HCT116 (cell line): Measurements from ENCODE around the gene HOXD8. TPM values are rescaled to one million over a fixed set of nuclear protein-coding genes. Genes with fewer than 3 reads are reported as not detected.

Experiments
- ATAC-seq: fragments of 200-7000 bp; cut with Tn5 transposase; 2 replicates; pipeline ENCODE4 v1.9.1; 2020; ENCODE audit warnings: mild to moderate bottlenecking, moderate library complexity
- BruUV-seq: library from RNA; stranded (reverse); fragments of 400-500 nt; replicated peaks from 2 replicates; lab custom pipeline; 2021; lab: Mats Ljungman, UMichigan
- CTCF ChIA-PET: fragments of 300-600 bp; sonication (Branson Sonifier 250); formaldehyde crosslinking; loops from one replicate; lab custom pipeline; 2021; ENCODE audit warnings: antibody characterized with exemption; lab: Charles Lee
- POLR2A ChIA-PET: fragments of 300-600, 350-600 bp; sonication (Branson Sonifier 250); formaldehyde crosslinking; loops from one replicate; lab custom pipeline; 2021; ENCODE audit warnings: antibody characterized with exemption; lab: Charles Lee
- RAD21 ChIA-PET, 2 experiments: fragments of 300-600 bp; sonication (Branson Sonifier 250); formaldehyde crosslinking; loops; one replicate each; lab custom pipeline; 2023; ENCODE audit warnings: low total read pairs in 2 of 2; ENCODE audit not compliant: uncharacterized antibody in 2 of 2, unreplicated experiment in 2 of 2, low non-redundant PET in 1 of 2; lab: Charles Lee
- DNase-seq: peaks from one replicate; pipeline ENCODE4 v3.0.0-alpha.2; 2010; ENCODE audit warnings: low read depth, low spot score
- H2AFZ ChIP-seq: fragments of 200-600 bp; shearing (Covaris generic), sonication (generic); 2 replicates; pipeline ENCODE4 v1.6.1; 2017; ENCODE audit warnings: low read depth, mixed run types, mixed read lengths, antibody characterized with exemption, low read length; ENCODE audit not compliant: poor library complexity, severe bottlenecking
- H3K27ac ChIP-seq: 2 replicates; pipeline ENCODE4 v1.5.1; 2012; ENCODE audit warnings: low read depth, low read length
- H3K27me3 ChIP-seq: fragments of 200-600 bp; sonication (generic); 2 replicates; pipeline ENCODE4 v1.6.1; 2016; ENCODE audit warnings: mixed run types, low read length, mixed read lengths; ENCODE audit not compliant: insufficient read depth
- H3K36me3 ChIP-seq, 2 experiments: fragments of 200-500 bp in 1 of 2; fragments of 200-600 bp in 1 of 2; sonication (Bioruptor generic) in 1 of 2; sonication (generic) in 1 of 2; 2 replicates each; pipeline versions ENCODE4 v1.5.1 to v1.6.1; 2014 to 2016; ENCODE audit warnings: low read length in 2 of 2, inconsistent platforms in 1 of 2, mixed read lengths in 1 of 2, mixed run types in 1 of 2; ENCODE audit not compliant: insufficient read depth in 2 of 2, control insufficient read depth in 1 of 2
- H3K4me1 ChIP-seq, 2 experiments: fragments of 200-600 bp in 1 of 2; sonication (generic) in 1 of 2; 2 replicates each; pipeline versions ENCODE4 v1.5.1 to v1.6.1; 2012 to 2017; ENCODE audit warnings: low read length in 2 of 2, inconsistent platforms in 1 of 2, mild to moderate bottlenecking in 1 of 2, mixed read lengths in 1 of 2, mixed run types in 1 of 2, moderate library complexity in 1 of 2; ENCODE audit not compliant: insufficient read depth in 2 of 2, control insufficient read depth in 1 of 2
- H3K4me2 ChIP-seq: fragments of 200-600 bp; sonication (generic); 2 replicates; pipeline ENCODE4 v1.6.1; 2017; ENCODE audit warnings: mixed run types, low read length, mixed read lengths
- H3K4me3 ChIP-seq, 2 experiments: fragments of 200-600 bp in 1 of 2; sonication (generic) in 1 of 2; replicated peaks in 1 of 2; 2 replicates each; pipeline ENCODE4 v1.5.1; 2011 to 2016; ENCODE audit warnings: low read length in 2 of 2, control low read depth in 1 of 2, low read depth in 1 of 2, mild to moderate bottlenecking in 1 of 2, mixed read lengths in 1 of 2, mixed run types in 1 of 2
- H3K79me2 ChIP-seq: fragments of 200-600 bp; sonication (generic); 2 replicates; pipeline ENCODE4 v1.6.1; 2017; ENCODE audit warnings: mild to moderate bottlenecking, mixed run types, low read length, moderate library complexity, mixed read lengths; ENCODE audit not compliant: insufficient read depth
- H3K9ac ChIP-seq: fragments of 200-600 bp; sonication (generic); 2 replicates; pipeline ENCODE4 v1.6.1; 2016; ENCODE audit warnings: low read length, mixed read lengths
- H3K9me2 ChIP-seq: fragments of 200-600 bp; sonication (generic), shearing (Covaris generic); 2 replicates; pipeline ENCODE4 v1.6.1; 2017; ENCODE audit warnings: mixed run types, mild to moderate bottlenecking, moderate library complexity; ENCODE audit not compliant: insufficient read depth
- H3K9me3 ChIP-seq, 2 experiments: fragments of 200-500 bp in 1 of 2; fragments of 200-600 bp in 1 of 2; sonication (Bioruptor generic) in 1 of 2; sonication (generic) in 1 of 2; 2 replicates each; pipeline ENCODE4 v1.6.1; 2014 to 2017; ENCODE audit warnings: low read length in 2 of 2, mixed read lengths in 2 of 2, inconsistent platforms in 1 of 2, low read depth in 1 of 2, mild to moderate bottlenecking in 1 of 2, mixed run types in 1 of 2, moderate library complexity in 1 of 2; ENCODE audit not compliant: control insufficient read depth in 1 of 2, insufficient read depth in 1 of 2
- H4K20me1 ChIP-seq: fragments of 200-600 bp; sonication (generic), shearing (Covaris generic); 2 replicates; pipeline ENCODE4 v1.6.1; 2017; ENCODE audit warnings: mixed run types, mild to moderate bottlenecking, moderate library complexity; ENCODE audit not compliant: insufficient read depth
- CEBPB ChIP-seq: IDR thresholded peaks from 2 replicates; pipeline ENCODE4 v1.6.1; 2012; ENCODE audit warnings: low read depth
- EGR1 ChIP-seq: IDR thresholded peaks from 2 replicates; pipeline ENCODE4 v1.6.1; 2012; ENCODE audit warnings: low read depth
- EZH2phosphoT487 ChIP-seq: fragments of 200-600 bp; IDR thresholded peaks from 2 replicates; pipeline ENCODE4 v1.6.1; 2018; ENCODE audit warnings: antibody characterized with exemption, borderline replicate concordance
- FOSL1 ChIP-seq: IDR thresholded peaks from 2 replicates; pipeline ENCODE4 v1.6.1; 2012; ENCODE audit warnings: low read depth
- JUND ChIP-seq: IDR thresholded peaks from 2 replicates; pipeline ENCODE4 v1.6.1; 2012
- POLR2A ChIP-seq: IDR thresholded peaks from 2 replicates; pipeline ENCODE4 v1.7.0; 2011; ENCODE audit warnings: borderline replicate concordance; ENCODE audit not compliant: insufficient read depth, insufficient read length; ENCODE audit errors: extremely low read depth
- POLR2AphosphoS5 ChIP-seq: IDR thresholded peaks from 2 replicates; pipeline ENCODE4 v1.6.1; 2011; ENCODE audit warnings: mild to moderate bottlenecking, low read depth, low read length, moderate library complexity
- RAD21 ChIP-seq: IDR thresholded peaks from 2 replicates; pipeline ENCODE4 v1.6.1; 2012; ENCODE audit warnings: low read depth, mild to moderate bottlenecking
- SIN3A ChIP-seq: IDR thresholded peaks from 2 replicates; pipeline ENCODE4 v1.6.1; 2012; ENCODE audit warnings: low read depth
- TCF7L2 ChIP-seq: IDR thresholded peaks from 2 replicates; pipeline ENCODE4 v1.7.0; 2011; ENCODE audit warnings: borderline replicate concordance, inconsistent platforms; ENCODE audit not compliant: insufficient read depth, insufficient read length; ENCODE audit errors: extremely low read depth
- ZFX ChIP-seq: fragments of 450-650 bp; IDR thresholded peaks from 2 replicates; pipeline ENCODE4 v1.6.1; 2017
- intact Hi-C: fragments of 100-400 bp; cut with micrococcal nuclease; formaldehyde crosslinking; loops from 2 replicates; pipeline ENCODE4 v1.10.0; 2022
- total RNA-seq: library from RNA; stranded (reverse); gene quantifications from one replicate; pipeline ENCODE4 v1.2.1, GENCODE V29; 2021; ENCODE audit not compliant: unreplicated experiment
- TF ChIP-seq, protein P1 (sequence below): IDR thresholded peaks from 2 replicates; pipeline ENCODE4 v1.6.1; 2012; ENCODE audit warnings: low read depth
- TF ChIP-seq, protein P2 (sequence below): IDR thresholded peaks from 2 replicates; pipeline ENCODE4 v1.6.1; 2011; ENCODE audit warnings: mild to moderate bottlenecking, low read length, moderate library complexity; ENCODE audit not compliant: insufficient replicate concordance; ENCODE audit errors: extremely low read depth
- TF ChIP-seq, protein P3 (sequence below), 3 experiments: fragments of 200-600 bp in 1 of 3; sonication (generic) in 1 of 3; IDR thresholded peaks in 2 of 3; conservative IDR thresholded peaks in 1 of 3; 2 replicates each; pipeline ENCODE4 v1.5.1; 2012 to 2017; ENCODE audit warnings: low read depth in 2 of 3, low read length in 2 of 3, antibody characterized with exemption in 1 of 3, borderline replicate concordance in 1 of 3, control low read depth in 1 of 3, mild to moderate bottlenecking in 1 of 3, mixed read lengths in 1 of 3, mixed run types in 1 of 3, moderate library complexity in 1 of 3; ENCODE audit not compliant: insufficient read depth in 1 of 3

Gene HOXD8
- total RNA-seq, 1 experiment from 2014 or later, result 6.0 TPM

DNA sequence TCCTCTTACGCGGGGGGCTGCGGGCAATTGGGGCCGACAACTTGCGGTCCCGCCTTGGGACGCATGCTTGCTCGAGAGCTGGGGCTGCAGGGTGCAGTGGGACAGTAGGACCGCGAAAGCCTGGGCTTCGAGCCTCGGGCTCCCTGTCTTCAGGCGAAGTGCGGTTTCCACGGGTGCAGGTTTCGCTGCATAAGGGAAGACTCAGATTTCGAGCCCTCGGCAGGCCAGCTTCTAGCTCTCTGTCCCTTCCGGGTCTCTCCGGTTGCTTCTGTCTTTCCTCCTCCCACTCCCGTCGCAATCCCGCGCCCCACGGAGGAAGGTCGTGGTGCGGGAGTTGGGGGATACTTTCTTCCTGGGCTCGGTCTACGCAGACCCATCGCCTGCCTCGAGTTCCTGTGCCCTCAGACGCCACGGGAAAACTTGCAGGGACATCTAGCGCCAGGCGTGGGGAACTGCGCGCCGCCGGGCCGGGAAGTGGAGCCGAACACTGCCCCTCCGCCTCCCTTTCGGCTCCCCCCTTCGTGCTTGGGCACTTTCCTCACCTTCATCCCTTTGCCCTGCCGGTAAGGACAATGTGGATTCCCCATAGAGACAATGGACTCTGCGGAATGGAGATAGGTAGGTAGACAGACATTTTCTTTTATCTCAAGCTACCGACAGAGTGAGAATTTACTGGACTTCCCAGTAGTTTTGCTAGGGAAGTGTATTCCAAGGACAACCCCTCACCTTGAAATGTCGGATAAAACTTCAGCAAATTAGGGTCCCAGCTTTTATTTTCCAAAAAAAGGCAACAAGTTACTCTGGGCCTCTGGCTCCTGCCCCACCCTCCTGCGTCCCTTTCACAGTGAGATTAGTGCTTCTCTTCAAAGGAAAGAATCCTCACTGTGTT is 41.2 kb upstream of the HOXD8 start (continued):
- TF ChIP-seq, protein P1, sequence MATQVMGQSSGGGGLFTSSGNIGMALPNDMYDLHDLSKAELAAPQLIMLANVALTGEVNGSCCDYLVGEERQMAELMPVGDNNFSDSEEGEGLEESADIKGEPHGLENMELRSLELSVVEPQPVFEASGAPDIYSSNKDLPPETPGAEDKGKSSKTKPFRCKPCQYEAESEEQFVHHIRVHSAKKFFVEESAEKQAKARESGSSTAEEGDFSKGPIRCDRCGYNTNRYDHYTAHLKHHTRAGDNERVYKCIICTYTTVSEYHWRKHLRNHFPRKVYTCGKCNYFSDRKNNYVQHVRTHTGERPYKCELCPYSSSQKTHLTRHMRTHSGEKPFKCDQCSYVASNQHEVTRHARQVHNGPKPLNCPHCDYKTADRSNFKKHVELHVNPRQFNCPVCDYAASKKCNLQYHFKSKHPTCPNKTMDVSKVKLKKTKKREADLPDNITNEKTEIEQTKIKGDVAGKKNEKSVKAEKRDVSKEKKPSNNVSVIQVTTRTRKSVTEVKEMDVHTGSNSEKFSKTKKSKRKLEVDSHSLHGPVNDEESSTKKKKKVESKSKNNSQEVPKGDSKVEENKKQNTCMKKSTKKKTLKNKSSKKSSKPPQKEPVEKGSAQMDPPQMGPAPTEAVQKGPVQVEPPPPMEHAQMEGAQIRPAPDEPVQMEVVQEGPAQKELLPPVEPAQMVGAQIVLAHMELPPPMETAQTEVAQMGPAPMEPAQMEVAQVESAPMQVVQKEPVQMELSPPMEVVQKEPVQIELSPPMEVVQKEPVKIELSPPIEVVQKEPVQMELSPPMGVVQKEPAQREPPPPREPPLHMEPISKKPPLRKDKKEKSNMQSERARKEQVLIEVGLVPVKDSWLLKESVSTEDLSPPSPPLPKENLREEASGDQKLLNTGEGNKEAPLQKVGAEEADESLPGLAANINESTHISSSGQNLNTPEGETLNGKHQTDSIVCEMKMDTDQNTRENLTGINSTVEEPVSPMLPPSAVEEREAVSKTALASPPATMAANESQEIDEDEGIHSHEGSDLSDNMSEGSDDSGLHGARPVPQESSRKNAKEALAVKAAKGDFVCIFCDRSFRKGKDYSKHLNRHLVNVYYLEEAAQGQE, result no peak
- TF ChIP-seq EZH2phosphoT487 (no peak), POLR2A (no peak), TCF7L2 (no peak), RAD21 (peak; percentile 64)

DNA sequence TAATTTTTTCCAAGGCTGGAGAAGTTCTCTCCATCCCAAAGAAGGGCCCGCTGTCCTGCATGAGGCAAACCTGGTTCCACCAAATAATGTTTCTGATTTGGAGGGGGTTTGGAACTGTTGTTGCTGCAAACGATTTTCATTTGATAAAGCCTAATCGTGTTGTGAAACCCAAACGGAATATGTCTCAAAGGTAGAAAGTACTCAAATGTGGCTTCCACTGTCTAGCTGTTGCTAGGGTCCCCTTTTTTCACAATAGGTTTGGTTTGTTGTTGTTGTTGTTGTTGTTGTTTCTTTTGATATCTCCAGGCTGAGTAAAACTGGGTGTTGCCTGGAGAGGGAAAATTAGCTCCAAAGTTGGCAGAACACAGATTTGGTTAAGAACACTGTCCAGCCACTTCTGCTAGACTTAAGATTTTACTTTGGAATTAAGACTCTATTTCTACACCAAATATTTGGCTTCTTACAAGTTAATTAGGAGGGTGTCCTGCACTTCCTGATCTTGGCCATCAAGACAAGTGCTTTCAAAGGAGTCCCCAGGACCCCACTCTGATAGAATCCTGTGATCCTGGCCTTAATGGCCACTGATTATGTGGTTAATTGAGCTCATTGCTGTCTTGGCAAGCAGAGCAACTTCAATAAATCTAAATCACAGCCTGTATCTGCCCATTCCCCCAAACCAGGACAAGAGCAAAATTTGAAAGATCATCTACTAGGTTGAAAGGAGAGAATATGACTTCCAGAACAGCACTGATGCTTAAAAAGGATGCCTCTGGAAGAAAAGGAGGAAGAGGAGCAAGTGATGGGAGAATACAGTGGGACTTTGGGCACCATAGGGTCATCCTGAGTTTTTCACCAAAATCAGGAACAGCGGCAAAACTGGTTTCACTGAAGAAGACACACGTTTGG is 40.3 kb upstream of the HOXD8 start:
- H3K4me2 ChIP-seq, result peak overlapping the region; percentile 40; the same call in 1 of the 2 replicates
- POLR2A ChIA-PET, result no interaction called here
- H3K27me3 ChIP-seq, result no peaks in the 10 kb centered on the region
- no peaks in the 10 kb centered on the region for H3K79me2 ChIP-seq
- no peak overlapping the region for H3K4me3 ChIP-seq
- no peak overlapping the region for H3K9ac ChIP-seq
- peak overlapping the region; percentile 52 for H2AFZ ChIP-seq
- CTCF ChIA-PET, result interaction anchor here (0.9 to 1.2 kb wide), 5 partner anchors 399 to 1392 kb away, joined by 3 to 7 read pairs (median 3); no protein-coding TSS in a partner anchor
- H4K20me1 ChIP-seq, result no peaks in the 10 kb centered on the region
- intact Hi-C loops, result loop anchor here (2.0 to 5.0 kb wide), 2 partner anchors 722 to 1052 kb away; no protein-coding TSS in a partner anchor
- H3K36me3 ChIP-seq, result no peaks in the 10 kb centered on the region
- ATAC-seq, result no peak
- H3K9me3 ChIP-seq, result no peaks in the 10 kb centered on the region
- H3K4me1 ChIP-seq, result no peaks in the 10 kb centered on the region
- no peak overlapping the region for H3K27ac ChIP-seq
- no peak for DNase-seq
- RAD21 ChIA-PET, result no interaction called here
- no peaks in the 10 kb centered on the region for H3K9me2 ChIP-seq
- no TSS peak for BruUV-seq
- TF ChIP-seq TCF7L2 (no peak), ZFX (no peak), CEBPB (no peak), FOSL1 (no peak), JUND (no peak), SIN3A (no peak), POLR2AphosphoS5 (no peak), POLR2A (no peak), EGR1 (no peak)
- TF ChIP-seq, protein P2, sequence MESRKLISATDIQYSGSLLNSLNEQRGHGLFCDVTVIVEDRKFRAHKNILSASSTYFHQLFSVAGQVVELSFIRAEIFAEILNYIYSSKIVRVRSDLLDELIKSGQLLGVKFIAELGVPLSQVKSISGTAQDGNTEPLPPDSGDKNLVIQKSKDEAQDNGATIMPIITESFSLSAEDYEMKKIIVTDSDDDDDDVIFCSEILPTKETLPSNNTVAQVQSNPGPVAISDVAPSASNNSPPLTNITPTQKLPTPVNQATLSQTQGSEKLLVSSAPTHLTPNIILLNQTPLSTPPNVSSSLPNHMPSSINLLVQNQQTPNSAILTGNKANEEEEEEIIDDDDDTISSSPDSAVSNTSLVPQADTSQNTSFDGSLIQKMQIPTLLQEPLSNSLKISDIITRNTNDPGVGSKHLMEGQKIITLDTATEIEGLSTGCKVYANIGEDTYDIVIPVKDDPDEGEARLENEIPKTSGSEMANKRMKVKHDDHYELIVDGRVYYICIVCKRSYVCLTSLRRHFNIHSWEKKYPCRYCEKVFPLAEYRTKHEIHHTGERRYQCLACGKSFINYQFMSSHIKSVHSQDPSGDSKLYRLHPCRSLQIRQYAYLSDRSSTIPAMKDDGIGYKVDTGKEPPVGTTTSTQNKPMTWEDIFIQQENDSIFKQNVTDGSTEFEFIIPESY, result no peak
- TF ChIP-seq, protein P3, sequence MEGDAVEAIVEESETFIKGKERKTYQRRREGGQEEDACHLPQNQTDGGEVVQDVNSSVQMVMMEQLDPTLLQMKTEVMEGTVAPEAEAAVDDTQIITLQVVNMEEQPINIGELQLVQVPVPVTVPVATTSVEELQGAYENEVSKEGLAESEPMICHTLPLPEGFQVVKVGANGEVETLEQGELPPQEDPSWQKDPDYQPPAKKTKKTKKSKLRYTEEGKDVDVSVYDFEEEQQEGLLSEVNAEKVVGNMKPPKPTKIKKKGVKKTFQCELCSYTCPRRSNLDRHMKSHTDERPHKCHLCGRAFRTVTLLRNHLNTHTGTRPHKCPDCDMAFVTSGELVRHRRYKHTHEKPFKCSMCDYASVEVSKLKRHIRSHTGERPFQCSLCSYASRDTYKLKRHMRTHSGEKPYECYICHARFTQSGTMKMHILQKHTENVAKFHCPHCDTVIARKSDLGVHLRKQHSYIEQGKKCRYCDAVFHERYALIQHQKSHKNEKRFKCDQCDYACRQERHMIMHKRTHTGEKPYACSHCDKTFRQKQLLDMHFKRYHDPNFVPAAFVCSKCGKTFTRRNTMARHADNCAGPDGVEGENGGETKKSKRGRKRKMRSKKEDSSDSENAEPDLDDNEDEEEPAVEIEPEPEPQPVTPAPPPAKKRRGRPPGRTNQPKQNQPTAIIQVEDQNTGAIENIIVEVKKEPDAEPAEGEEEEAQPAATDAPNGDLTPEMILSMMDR (IDR thresholded peaks at IDR 0.05 in 2 of 3, conservative IDR thresholded peaks at IDR 0.05 in 1 of 3; ENCODE audit: borderline replicate concordance in 1 of 3, insufficient read depth in 1 of 3, low read depth in 2 of 3, low read length in 2 of 3), result no peak
